Measurements from ENCODE around the gene UGT1A1.

UGT1A1 gene

GRCh38 chr2:233793465-233794127, 33.5 kb downstream of the UGT1A1 start:
- no peak for TF ChIP-seq CTCF (IDR thresholded peaks at IDR 0.05; ENCODE audit: low read depth, low read length, missing control alignments)
- H3K4me3 ChIP-seq (ENCODE audit: low read depth, low read length), result no peak overlapping the region
- in situ Hi-C loops (cut with HindIII; ENCODE audit: low sequenced_read_pairs), result no loop called here
- DNase-seq (ENCODE audit: low read depth), result no peak

GRCh38 chr2:233794128-233794658, 34.1 kb downstream of the UGT1A1 start:
- H3K4me3 ChIP-seq (ENCODE audit: low read depth, low read length), result no peak overlapping the region
- DNase-seq (ENCODE audit: low read depth), result no peak
- no peak for TF ChIP-seq CTCF (IDR thresholded peaks at IDR 0.05; ENCODE audit: low read depth, low read length, missing control alignments)
- in situ Hi-C loops (cut with HindIII; ENCODE audit: low sequenced_read_pairs), result no loop called here

GRCh38 chr2:233795735-233796171, 35.7 kb downstream of the UGT1A1 start:
- TF ChIP-seq CTCF (IDR thresholded peaks at IDR 0.05; ENCODE audit: low read depth, low read length, missing control alignments), result no peak
- H3K4me3 ChIP-seq (ENCODE audit: low read depth, low read length), result no peak overlapping the region
- in situ Hi-C loops (cut with HindIII; ENCODE audit: low sequenced_read_pairs), result no loop called here
- DNase-seq (ENCODE audit: low read depth), result no peak

- DNase-seq (ENCODE audit: low read depth), result no peak
- in situ Hi-C loops (cut with HindIII; ENCODE audit: low sequenced_read_pairs), result no loop called here
- no peak for TF ChIP-seq CTCF (IDR thresholded peaks at IDR 0.05; ENCODE audit: low read depth, low read length, missing control alignments)
- no peak overlapping the region for H3K4me3 ChIP-seq (ENCODE audit: low read depth, low read length)
Measured at GRCh38 chr2:233796254-233796653, 36.2 kb downstream of the UGT1A1 start.

GRCh38 chr2:233798335-233799086, 38.4 kb downstream of the UGT1A1 start:
- H3K4me3 ChIP-seq (ENCODE audit: low read depth, low read length), result no peak overlapping the region
- no peak for DNase-seq (ENCODE audit: low read depth)
- in situ Hi-C loops (cut with HindIII; ENCODE audit: low sequenced_read_pairs), result no loop called here
- no peak for TF ChIP-seq CTCF (IDR thresholded peaks at IDR 0.05; ENCODE audit: low read depth, low read length, missing control alignments)

GRCh38 chr2:233799087-233799665, 39.1 kb downstream of the UGT1A1 start:
- TF ChIP-seq CTCF (IDR thresholded peaks at IDR 0.05; ENCODE audit: low read depth, low read length, missing control alignments), result no peak
- no peak overlapping the region for H3K4me3 ChIP-seq (ENCODE audit: low read depth, low read length)
- in situ Hi-C loops (cut with HindIII; ENCODE audit: low sequenced_read_pairs), result no loop called here
- DNase-seq (ENCODE audit: low read depth), result no peak

Data from astrocyte of the cerebellum (primary cell).